Measurements from ENCODE around the gene SIM1. TPM values are rescaled to one million over a fixed set of nuclear protein-coding genes. Genes with fewer than 3 reads are reported as not detected.

The SIM1 gene
- total and polyA plus RNA-seq, 2 of the 8 experiments (the other 6 are each of a cell fraction or from before 2014, with no cell fraction given), result 0.02 to 0.39 TPM

GRCh38 chr6:100464162-100464851, 414 bp downstream of the SIM1 start:
- Histone ChIP-seq H3K23ac (ENCODE audit: insufficient read length) (no peak overlapping the region), H3K9me3 (ENCODE audit: insufficient read depth in 2 of 2, low read depth in 1 of 2, low read length in 1 of 2) (no peaks in the 10 kb centered on the region), H3K56ac (replicated peaks; ENCODE audit: insufficient read length, low read depth, low read length) (no peak overlapping the region), H3K79me1 (ENCODE audit: low read depth, low read length) (no peaks in the 10 kb centered on the region), H3K4me2 (ENCODE audit: insufficient read depth in 1 of 2, low read depth in 2 of 2, low read length in 2 of 2) (peak overlapping the region; percentile 70 to 91), H2BK12ac (ENCODE audit: low read depth, low read length) (0 out of 2 replicates have a peak overlapping the region, but pooled peaks have one; percentile 50), H3K4ac (replicated peaks; ENCODE audit: insufficient read length, low read depth, low read length) (no peak overlapping the region), H3K36me3 (ENCODE audit: control insufficient read depth in 2 of 4, insufficient read depth in 4 of 4, low read length in 3 of 4) (peaks cover 0 to 3% (median 0%) of the 10 kb centered on the region in 4 experiments; a peak in 1 of 8 replicates), H3K23me2 (ENCODE audit: low read depth, low read length) (peaks cover 3% of the 10 kb centered on the region; the same call in 1 of the 2 replicates), H3K18ac (ENCODE audit: extremely low read depth, low read length) (no peak overlapping the region), H2AFZ (ENCODE audit: low read length) (no peak overlapping the region), H3K9ac (replicated peaks in 1 of 4; ENCODE audit: extremely low read depth in 1 of 4, low read depth in 3 of 4, low read length in 3 of 4) (no peak overlapping the region), H2BK20ac (ENCODE audit: low read length) (no peak overlapping the region), H2BK120ac (replicated peaks; ENCODE audit: low read depth, low read length) (no peak overlapping the region), H4K5ac (ENCODE audit: insufficient read length, low read depth, low read length) (no peak overlapping the region), H4K91ac (replicated peaks; ENCODE audit: insufficient read length, low read length) (no peak overlapping the region), H2BK15ac (ENCODE audit: low read length) (no peak overlapping the region), H4K20me1 (replicated peaks in 1 of 2; ENCODE audit: control insufficient read depth in 1 of 2, insufficient read depth in 2 of 2, low read length in 2 of 2) (peaks cover 6 to 13% of the 10 kb centered on the region in 2 experiments), H2AK5ac (ENCODE audit: low read depth, low read length) (no peak overlapping the region), H3K79me2 (ENCODE audit: control insufficient read depth in 1 of 2, insufficient read depth in 2 of 2, low read length in 2 of 2) (no peaks in the 10 kb centered on the region), H2BK5ac (ENCODE audit: low read depth, low read length) (no peak overlapping the region), H3K27ac (ENCODE audit: low read depth, low read length) (no peak overlapping the region), H4K8ac (ENCODE audit: extremely low read depth, insufficient read depth, low read length) (no peak overlapping the region), H3K4me3 (ENCODE audit: extremely low read depth in 1 of 4, insufficient read depth in 2 of 4, low read depth in 3 of 4, low read length in 4 of 4) (peak overlapping the region; percentile 16 to 56 (median 28); a peak in 5 of 8 replicates), H3K27me3 (replicated peaks in 1 of 4; ENCODE audit: control insufficient read depth in 3 of 4, extremely low read depth in 1 of 4, insufficient read depth in 3 of 4, low read length in 3 of 4) (peaks cover 85 to 100% (median 93%) of the 10 kb centered on the region in 4 experiments), H3K14ac (ENCODE audit: insufficient read length) (no peak overlapping the region), H3K4me1 (replicated peaks in 1 of 4; ENCODE audit: control insufficient read depth in 3 of 4, insufficient read depth in 4 of 4, low read length in 3 of 4) (peaks cover 12 to 33% (median 14%) of the 10 kb centered on the region in 4 experiments)
- FAIRE-seq (no peak), DNase-seq (ENCODE audit: low read depth in 1 of 2, low spot score in 2 of 2) (peak in 1 of 2 experiments; percentile 65)
- ChIA-PET POLR2A (ENCODE audit: partially characterized antibody) (interaction anchor here (1.1 to 2.9 kb wide), 4 partner anchors 7 to 16 kb away, joined by 3 to 16 read pairs (median 8); no protein-coding TSS in a partner anchor), CTCF (ENCODE audit: partially characterized antibody) (interaction anchor here (0.9 to 11.8 kb wide), 8 partner anchors 14 to 357 kb away, joined by 3 to 215 read pairs (median 7); no protein-coding TSS in a partner anchor)
- 2% methylated on average over 45 of the region's 46 CpGs; no CpG with 5 or more reads in 1 of the 2 experiments for WGBS, 2 experiments (ENCODE audit: extremely low coverage in 1 of 2, insufficient coverage in 1 of 2, insufficient read length in 1 of 2, insufficient replicate concordance in 2 of 2, low coverage in 1 of 2, low lambda C conversion rate in 2 of 2, missing lambda C conversion rate in 1 of 2)
- TF ChIP-seq KDM4A (IDR thresholded peaks at IDR 0.05; ENCODE audit: low read depth, low read length, severe bottlenecking) (peak; percentile 33), CHD2 (IDR thresholded peaks at IDR 0.05; ENCODE audit: low read length) (no peak), SUZ12 (IDR thresholded peaks at IDR 0.05; ENCODE audit: low read length) (peak; percentile 11; the same call in 1 of the 2 replicates), CBX8 (IDR thresholded peaks at IDR 0.05; ENCODE audit: borderline replicate concordance, low read depth, low read length) (0 out of 2 replicates have a peak, but pooled peaks have one; percentile 3)
